Psoas muscle (tissue), 8 donors: Measurements from ENCODE around the gene CLEC16A. TPM values are rescaled to one million over a fixed set of nuclear protein-coding genes. Genes with fewer than 3 reads are reported as not detected.

Experiments
- ATAC-seq, 4 donors: fragments of 200-7000 bp; cut with Tn5 transposase; one replicate each; pipeline ENCODE4 v1.9.1; 2020; ENCODE audit warnings: moderate library complexity in 3 of 4, mild to moderate bottlenecking in 2 of 4
- DNase-seq, 2 donors: peaks; one replicate each; pipeline ENCODE4 v3.0.0-alpha.2; 2020
- H3K27ac ChIP-seq: fragments of 200-600 bp; one replicate; pipeline ENCODE4 v1.8.0; 2022
- H3K27me3 ChIP-seq, 3 donors: fragments of 200-600 bp in 1 of 3; one replicate each; pipeline versions ENCODE4 v1.6.1 to v1.8.0; 2013 to 2022; ENCODE audit warnings: low read length in 2 of 3, mild to moderate bottlenecking in 2 of 3, moderate library complexity in 1 of 3; ENCODE audit not compliant: insufficient read depth in 3 of 3
- H3K36me3 ChIP-seq, 2 donors: fragments of 200-600 bp in 1 of 2; one replicate each; pipeline versions ENCODE4 v1.6.1 to v1.8.0; 2013 to 2022; ENCODE audit warnings: low read depth in 1 of 2, mild to moderate bottlenecking in 1 of 2, moderate library complexity in 1 of 2; ENCODE audit not compliant: insufficient read depth in 1 of 2
- H3K4me1 ChIP-seq: fragments of 200-600 bp; one replicate; pipeline ENCODE4 v1.8.0; 2022
- H3K4me3 ChIP-seq: fragments of 200-600 bp; one replicate; pipeline ENCODE4 v1.8.0; 2022; ENCODE audit warnings: mild to moderate bottlenecking
- H3K9me3 ChIP-seq: fragments of 200-600 bp; one replicate; pipeline ENCODE4 v1.8.0; 2022
- CTCF ChIP-seq: fragments of 200-600 bp; IDR thresholded peaks from one replicate; pipeline ENCODE4 v1.8.0; 2022; ENCODE audit warnings: antibody characterized with exemption
- WGBS, 3 donors: extraction: QIAGEN DNeasy Blood & Tissue Kit; methylation state at CpG; one replicate each; pipeline versions ENCODE4 v1.1.6 to v1.1.7; 2013; 5-methylcytosine and 5-hydroxymethylcytosine counted together
- intact Hi-C, 2 donors: fragments of 100-400 bp; cut with DNase I; formaldehyde crosslinking; loops; one replicate each; pipeline versions ENCODE4 v1.11.0 to v1.14.2; 2022
- polyA plus RNA-seq, 3 donors: library from polyadenylated mRNA; stranded (reverse); fragments of 200-250 nt; gene quantifications; one replicate each; pipeline ENCODE4 v1.2.3, GENCODE V29; 2013
- total RNA-seq, 4 donors: library from RNA; stranded (reverse); fragmentation: NEBNext Ultra II Directional in 2 of 4; extraction: Animal tissue kit (Norgen Biotek cat#: 25700) in 2 of 4; gene quantifications; one replicate each; pipeline versions ENCODE4 v1.2.1 to v1.2.4, GENCODE V29; 2021 to 2023
- donor health status: healthy with polysubstance abuse.
- donor health status: DM: no; HTN: no; CAD: no; lungs with moderate emphysema.
- donor health status: Bipolar disorder and iron deficiency.
- donor health status: healthy.
- donor health status: DM: yes; HTN: yes; CAD: no.
- donor health status: DM: no; HTN: no; CAD: no.
- donor health status: DM: no; HTN: no; CAD: no.
- donor health status: DM: yes; HTN: yes; CAD: no.

Gene CLEC16A
- total and polyA plus RNA-seq, 7 donors = 13.1 to 28.1 (median 21.4) TPM

GRCh38 chr16:11056090-11056992 lies 112.0 kb downstream of the CLEC16A start:
- intact Hi-C loops = no loop called here
- Histone ChIP-seq H3K27ac (no peak overlapping the region), H3K4me1 (no peaks in the 10 kb centered on the region), H3K4me3 (no peak overlapping the region), H3K9me3 (no peaks in the 10 kb centered on the region), H3K27me3 (no peaks in the 10 kb centered on the region), H3K36me3 (peaks cover 4 to 80% of the 10 kb centered on the region in 2 donors)
- WGBS, 3 donors = 79 to 85% (median 81%) methylated on average over 11 of the region's 11 CpGs
- ATAC-seq (no peak), DNase-seq (no peak)
- TF ChIP-seq CTCF = no peak

- TF ChIP-seq CTCF = no peak
- Histone ChIP-seq H3K4me1 (no peaks in the 10 kb centered on the region), H3K4me3 (no peak overlapping the region), H3K36me3 (peaks cover 4 to 80% of the 10 kb centered on the region in 2 donors), H3K27me3 (no peaks in the 10 kb centered on the region), H3K27ac (no peak overlapping the region), H3K9me3 (no peaks in the 10 kb centered on the region)
- no peak for ATAC-seq
- WGBS, 3 donors = 89 to 91% (median 90%) methylated on average over 12 of the region's 12 CpGs
- intact Hi-C loops = no loop called here
- no peak for DNase-seq
These were observed 112.8 kb downstream of the CLEC16A start for GRCh38 chr16:11056993-11057649.

- Histone ChIP-seq H3K27me3 (no peaks in the 10 kb centered on the region), H3K27ac (no peak overlapping the region), H3K4me3 (no peak overlapping the region), H3K36me3 (peaks cover 4 to 74% of the 10 kb centered on the region in 2 donors), H3K4me1 (no peaks in the 10 kb centered on the region), H3K9me3 (no peaks in the 10 kb centered on the region)
- WGBS, 3 donors = 90 to 92% (median 91%) methylated on average over 9 of the region's 9 CpGs
- TF ChIP-seq CTCF = no peak
- no peak for ATAC-seq
- intact Hi-C loops = no loop called here
- no peak for DNase-seq
These were observed 113.5 kb downstream of the CLEC16A start for GRCh38 chr16:11057711-11058345.

- intact Hi-C loops = no loop called here
- Histone ChIP-seq H3K4me3 (no peak overlapping the region), H3K4me1 (no peaks in the 10 kb centered on the region), H3K27me3 (no peaks in the 10 kb centered on the region), H3K27ac (no peak overlapping the region), H3K9me3 (no peaks in the 10 kb centered on the region), H3K36me3 (peaks cover 4 to 66% of the 10 kb centered on the region in 2 donors)
- DNase-seq (no peak), ATAC-seq (no peak)
- 77 to 86% (median 83%) methylated on average over 5 of the region's 5 CpGs for WGBS, 3 donors
- TF ChIP-seq CTCF = no peak
These were observed 114.5 kb downstream of the CLEC16A start for GRCh38 chr16:11058832-11059231.
